ENCODE measurements around the gene TTLL9. TPM values are rescaled to one million over a fixed set of nuclear protein-coding genes. Genes with fewer than 3 reads are reported as not detected.
A peak's percentile ranks its signal among the peaks of the same experiment; 100 is the strongest.

The TTLL9 gene
- total RNA-seq, 1 donor from 2014 or later = 0.37 TPM

- TF ChIP-seq CTCF (IDR thresholded peaks at IDR 0.05) = no peak
- H3K9me3 Mint-ChIP-seq (ENCODE audit: low read depth) = no peaks in the 10 kb centered on the region
- H3K27me3 Mint-ChIP-seq (ENCODE audit: low read depth) = peaks cover 31% of the 10 kb centered on the region
- peak; percentile 66 for DNase-seq (ENCODE audit: low spot score)
- no peaks in the 10 kb centered on the region for H3K36me3 Mint-ChIP-seq (ENCODE audit: low read depth)
- H3K4me1 Mint-ChIP-seq (ENCODE audit: low read depth) = peaks cover 12% of the 10 kb centered on the region
- H3K27ac Mint-ChIP-seq (ENCODE audit: unreplicated experiment) = no peak overlapping the region
- peak overlapping the region; percentile 53 for H3K4me3 Mint-ChIP-seq (ENCODE audit: unreplicated experiment)
Observed at GRCh38 chr20:31860390-31861134, 9.9 kb upstream of the TTLL9 start.

GRCh38 chr20:31861135-31861384, 9.4 kb upstream of the TTLL9 start:
- no peaks in the 10 kb centered on the region for H3K9me3 Mint-ChIP-seq (ENCODE audit: low read depth)
- TF ChIP-seq CTCF (IDR thresholded peaks at IDR 0.05) = no peak
- peaks cover 12% of the 10 kb centered on the region for H3K4me1 Mint-ChIP-seq (ENCODE audit: low read depth)

GRCh38 chr20:31861385-31862156, 8.9 kb upstream of the TTLL9 start:
- Mint-ChIP-seq H3K4me1 (ENCODE audit: low read depth) (peaks cover 12% of the 10 kb centered on the region), H3K27ac (ENCODE audit: unreplicated experiment) (peak overlapping the region; percentile 38), H3K9me3 (ENCODE audit: low read depth) (no peaks in the 10 kb centered on the region), H3K4me3 (ENCODE audit: unreplicated experiment) (peak overlapping the region; percentile 73), H3K27me3 (ENCODE audit: low read depth) (peaks cover 31% of the 10 kb centered on the region), H3K36me3 (ENCODE audit: low read depth) (peaks cover 2% of the 10 kb centered on the region)
- TF ChIP-seq CTCF (IDR thresholded peaks at IDR 0.05) = no peak
- peak; percentile 61 for DNase-seq (ENCODE audit: low spot score)

More at GRCh38 chr20:31861135-31861384, 9.4 kb upstream of the TTLL9 start:
- H3K36me3 Mint-ChIP-seq (ENCODE audit: low read depth) = peaks cover 2% of the 10 kb centered on the region
- DNase-seq (ENCODE audit: low spot score) = peak; percentile 86
- H3K27ac Mint-ChIP-seq (ENCODE audit: unreplicated experiment) = no peak overlapping the region
- H3K4me3 Mint-ChIP-seq (ENCODE audit: unreplicated experiment) = peak overlapping the region; percentile 53
- peaks cover 31% of the 10 kb centered on the region for H3K27me3 Mint-ChIP-seq (ENCODE audit: low read depth)

GRCh38 chr20:31862157-31862470, 8.3 kb upstream of the TTLL9 start:
- H3K27ac Mint-ChIP-seq (ENCODE audit: unreplicated experiment) = no peak overlapping the region
- H3K36me3 Mint-ChIP-seq (ENCODE audit: low read depth) = peaks cover 2% of the 10 kb centered on the region
- TF ChIP-seq CTCF (IDR thresholded peaks at IDR 0.05) = no peak
- peaks cover 12% of the 10 kb centered on the region for H3K4me1 Mint-ChIP-seq (ENCODE audit: low read depth)
- H3K9me3 Mint-ChIP-seq (ENCODE audit: low read depth) = no peaks in the 10 kb centered on the region
- peak overlapping the region; percentile 73 for H3K4me3 Mint-ChIP-seq (ENCODE audit: unreplicated experiment)
- H3K27me3 Mint-ChIP-seq (ENCODE audit: low read depth) = peaks cover 31% of the 10 kb centered on the region
- DNase-seq (ENCODE audit: low spot score) = no peak

GRCh38 chr20:31862506-31862905, 7.9 kb upstream of the TTLL9 start:
- DNase-seq (ENCODE audit: low spot score) = no peak
- H3K4me3 Mint-ChIP-seq (ENCODE audit: unreplicated experiment) = no peak overlapping the region
- peaks cover 2% of the 10 kb centered on the region for H3K36me3 Mint-ChIP-seq (ENCODE audit: low read depth)
- no peak for TF ChIP-seq CTCF (IDR thresholded peaks at IDR 0.05)
- H3K27ac Mint-ChIP-seq (ENCODE audit: unreplicated experiment) = no peak overlapping the region
- H3K4me1 Mint-ChIP-seq (ENCODE audit: low read depth) = peaks cover 12% of the 10 kb centered on the region
- H3K9me3 Mint-ChIP-seq (ENCODE audit: low read depth) = no peaks in the 10 kb centered on the region
- peaks cover 28% of the 10 kb centered on the region for H3K27me3 Mint-ChIP-seq (ENCODE audit: low read depth)

Measured in chondrocyte (in vitro differentiated cells).